ENCODE measurements around the gene CHTF18. TPM values are rescaled to one million over a fixed set of nuclear protein-coding genes. Genes with fewer than 3 reads are reported as not detected.

Gene CHTF18
- total RNA-seq, 1 donor from 2014 or later, result 6.4 TPM

DNA sequence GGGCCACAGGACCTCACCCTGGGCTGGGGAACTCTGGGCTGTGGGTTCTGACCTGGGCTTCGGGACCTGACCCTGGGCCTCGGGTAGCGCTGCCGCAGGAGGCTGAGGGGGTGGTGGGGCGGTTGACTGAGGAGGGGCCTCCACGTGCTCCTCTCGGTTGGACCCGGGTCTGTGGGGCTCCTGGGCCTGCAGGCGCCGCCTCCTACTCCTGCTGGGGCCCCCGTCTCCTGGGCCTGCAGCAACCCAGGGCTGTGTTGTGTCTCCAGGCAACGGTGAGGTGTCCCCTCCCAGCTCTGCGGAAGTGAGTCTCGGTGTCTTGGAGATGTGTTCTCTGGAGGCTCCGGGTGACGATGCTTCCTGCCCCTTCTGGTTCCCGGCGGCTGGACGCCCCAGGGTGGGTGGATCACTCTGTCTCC lies 53.6 kb downstream of the CHTF18 start:
- ATAC-seq, result no peak
- no peak for DNase-seq (ENCODE audit: low spot score)

GRCh38 chr16:842711-843560 lies 54.5 kb downstream of the CHTF18 start:
- ATAC-seq (no peak), DNase-seq (ENCODE audit: low spot score) (no peak)

DNA sequence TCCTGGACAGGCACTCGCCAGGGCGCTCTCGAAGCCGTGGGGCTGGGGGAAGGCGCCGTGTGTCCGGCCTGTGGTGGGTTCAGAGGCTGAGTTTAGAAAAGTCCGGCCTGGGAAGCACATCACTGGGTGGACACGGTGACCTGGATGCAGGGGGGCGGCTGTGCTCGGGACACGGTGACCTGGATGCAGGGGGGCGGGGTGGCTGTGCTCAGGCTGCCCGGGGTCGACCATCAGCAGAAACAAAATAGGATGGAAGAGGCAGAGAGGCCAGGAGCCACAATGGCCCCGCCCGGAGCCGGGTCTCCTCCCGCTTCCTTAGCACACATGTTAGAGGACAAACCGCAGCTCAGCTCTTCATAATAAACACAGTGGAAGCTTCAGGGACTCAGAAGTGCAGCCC lies 55.4 kb downstream of the CHTF18 start:
- no peak for ATAC-seq
- no peak for DNase-seq (ENCODE audit: low spot score)

DNA sequence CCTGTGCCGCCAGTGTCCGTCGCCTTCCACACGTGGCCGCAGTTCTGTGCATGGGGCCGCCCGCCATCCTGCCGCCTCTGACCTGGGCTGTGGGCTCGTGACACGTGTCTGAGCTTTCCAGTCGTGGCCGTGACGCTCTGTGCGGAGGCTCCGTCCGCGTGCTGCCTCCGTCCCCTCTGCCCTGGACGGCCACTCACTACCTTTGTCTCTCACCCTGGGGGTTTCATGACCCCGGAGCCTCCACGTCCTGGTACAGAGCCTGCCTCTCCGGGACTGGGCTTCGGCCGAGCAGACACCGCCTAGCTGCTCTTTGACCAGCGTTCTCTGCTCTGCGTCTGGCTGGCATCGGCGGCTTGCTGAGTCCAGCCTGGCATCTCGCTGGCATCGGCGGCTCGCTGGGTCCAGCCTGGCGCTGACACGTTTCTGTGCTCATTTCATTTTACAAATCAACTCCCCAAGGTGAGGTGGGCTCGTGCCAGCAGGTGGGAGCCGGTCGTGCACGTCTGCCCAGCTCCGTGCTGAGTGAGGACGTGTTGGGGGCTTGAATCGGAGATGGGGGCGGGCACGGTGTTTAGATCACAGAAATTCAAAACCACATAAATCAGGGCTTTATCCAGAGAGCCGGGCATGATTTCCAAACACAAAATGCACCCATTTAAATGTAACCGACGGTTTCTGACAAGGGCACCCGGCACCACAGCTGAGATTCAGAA lies 56.4 kb downstream of the CHTF18 start:
- no peak for DNase-seq (ENCODE audit: low spot score)

GRCh38 chr16:845351-845745 lies 56.9 kb downstream of the CHTF18 start:
- ATAC-seq (no peak), DNase-seq (ENCODE audit: low spot score) (no peak)

More for the DNA sequence above, 56.4 kb downstream of the CHTF18 start:
- no peak for ATAC-seq

GRCh38 chr16:847151-847550 lies 58.7 kb downstream of the CHTF18 start:
- no peak for DNase-seq (ENCODE audit: low spot score)
- ATAC-seq, result no peak

Other genes starting within 250 kb of the CHTF18 start
- not detected for gene PRR35, start 228.2 kb upstream of the CHTF18 start, total RNA-seq
- 0.28 TPM for gene NHLRC4, start 221.6 kb upstream of the CHTF18 start, total RNA-seq
- 42.1 TPM for gene PIGQ, start 218.7 kb upstream of the CHTF18 start, total RNA-seq
- gene RAB40C, start 198.6 kb upstream of the CHTF18 start, total RNA-seq, result 15.5 TPM
- 0.96 TPM for gene WFIKKN1, start 157.6 kb upstream of the CHTF18 start, total RNA-seq
- gene METTL26, start 152.3 kb upstream of the CHTF18 start, total RNA-seq, result 33.2 TPM
- gene MCRIP2, start 146.8 kb upstream of the CHTF18 start, total RNA-seq, result 101 TPM
- gene WDR90, start 139.3 kb upstream of the CHTF18 start, total RNA-seq, result 17.2 TPM
- gene RHOT2, start 120.5 kb upstream of the CHTF18 start, total RNA-seq, result 57.9 TPM
- gene RHBDL1, start 112.9 kb upstream of the CHTF18 start, total RNA-seq, result 1.1 TPM
- 56.2 TPM for gene STUB1, start 108.2 kb upstream of the CHTF18 start, total RNA-seq
- gene JMJD8, start 104.3 kb upstream of the CHTF18 start, total RNA-seq, result 40.5 TPM
- gene WDR24, start 98.2 kb upstream of the CHTF18 start, total RNA-seq, result 12.2 TPM
- 0.30 TPM for gene FBXL16, start 82.8 kb upstream of the CHTF18 start, total RNA-seq
- 60.0 TPM for gene METRN, start 73.5 kb upstream of the CHTF18 start, total RNA-seq
- 37.1 TPM for gene ANTKMT, start 67.5 kb upstream of the CHTF18 start, total RNA-seq
- gene CCDC78, start 62.2 kb upstream of the CHTF18 start, total RNA-seq, result 0.38 TPM
- 1.2 TPM for gene HAGHL, start 61.5 kb upstream of the CHTF18 start, total RNA-seq
- 18.3 TPM for gene CIAO3, start 47.6 kb upstream of the CHTF18 start, total RNA-seq
- 0.08 TPM for gene MSLN, start 27.9 kb upstream of the CHTF18 start, total RNA-seq
- gene RPUSD1, start 239 bp upstream of the CHTF18 start, total RNA-seq, result 9.0 TPM
- gene GNG13, start 12.1 kb downstream of the CHTF18 start, total RNA-seq, result not detected
- 13.5 TPM for gene LMF1, start 182.4 kb downstream of the CHTF18 start, total RNA-seq
- gene SOX8, start 193.2 kb downstream of the CHTF18 start, total RNA-seq, result not detected

Measured in left lobe of liver (tissue), 2 donors.